Measurements from ENCODE around the gene SIRT6.

DNA sequence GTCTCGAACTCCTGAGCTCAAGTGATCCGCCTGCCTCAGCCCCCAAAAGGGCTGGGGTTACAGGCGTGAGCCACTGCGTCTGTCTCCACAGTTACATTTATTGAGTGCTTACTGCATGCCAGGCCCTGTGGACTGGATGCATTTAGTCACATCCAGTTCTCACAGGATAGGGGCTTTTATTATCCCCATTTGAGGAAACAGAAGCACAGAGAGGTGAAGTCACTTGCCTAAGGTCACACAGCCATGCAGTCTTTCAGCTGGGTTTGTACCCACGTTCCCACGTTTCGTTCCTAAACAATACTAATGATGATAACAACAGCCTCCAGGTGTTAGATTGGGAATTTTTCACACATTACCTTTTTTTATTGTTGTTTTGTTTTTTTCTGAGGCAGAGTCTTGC lies 37.8 kb upstream of the SIRT6 start:
- TF ChIP-seq, protein P1, sequence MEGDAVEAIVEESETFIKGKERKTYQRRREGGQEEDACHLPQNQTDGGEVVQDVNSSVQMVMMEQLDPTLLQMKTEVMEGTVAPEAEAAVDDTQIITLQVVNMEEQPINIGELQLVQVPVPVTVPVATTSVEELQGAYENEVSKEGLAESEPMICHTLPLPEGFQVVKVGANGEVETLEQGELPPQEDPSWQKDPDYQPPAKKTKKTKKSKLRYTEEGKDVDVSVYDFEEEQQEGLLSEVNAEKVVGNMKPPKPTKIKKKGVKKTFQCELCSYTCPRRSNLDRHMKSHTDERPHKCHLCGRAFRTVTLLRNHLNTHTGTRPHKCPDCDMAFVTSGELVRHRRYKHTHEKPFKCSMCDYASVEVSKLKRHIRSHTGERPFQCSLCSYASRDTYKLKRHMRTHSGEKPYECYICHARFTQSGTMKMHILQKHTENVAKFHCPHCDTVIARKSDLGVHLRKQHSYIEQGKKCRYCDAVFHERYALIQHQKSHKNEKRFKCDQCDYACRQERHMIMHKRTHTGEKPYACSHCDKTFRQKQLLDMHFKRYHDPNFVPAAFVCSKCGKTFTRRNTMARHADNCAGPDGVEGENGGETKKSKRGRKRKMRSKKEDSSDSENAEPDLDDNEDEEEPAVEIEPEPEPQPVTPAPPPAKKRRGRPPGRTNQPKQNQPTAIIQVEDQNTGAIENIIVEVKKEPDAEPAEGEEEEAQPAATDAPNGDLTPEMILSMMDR (optimal IDR thresholded peaks at IDR 0.05 in 1 of 3, IDR thresholded peaks at IDR 0.05 in 1 of 3, conservative IDR thresholded peaks at IDR 0.05 in 1 of 3; ENCODE audit: extremely low read depth in 1 of 3, insufficient read depth in 2 of 3, low read length in 3 of 3), result no peak
- TF ChIP-seq EZH2 (IDR thresholded peaks at IDR 0.05; ENCODE audit: low read length), result no peak

Measured in keratinocyte (primary cell).